Measurements from ENCODE around the gene TGFBR3.

Gene TGFBR3

GRCh38 chr1:91759076-91759475, 126.9 kb downstream of the TGFBR3 start:
- H3K4me1 ChIP-seq (ENCODE audit: low read length): peaks cover 6% of the 10 kb centered on the region
- no peaks in the 10 kb centered on the region for H4K20me1 ChIP-seq (ENCODE audit: insufficient read depth, low read length)
- TF ChIP-seq CTCF (IDR thresholded peaks at IDR 0.05; ENCODE audit: low read depth, low read length) (no peak), EZH2phosphoT487 (IDR thresholded peaks at IDR 0.05; ENCODE audit: low read depth) (no peak)
- H3K36me3 ChIP-seq (replicated peaks; ENCODE audit: low read depth, low read length): no peaks in the 10 kb centered on the region
- H2AFZ ChIP-seq (ENCODE audit: low read depth, low read length): no peak overlapping the region
- no peaks in the 10 kb centered on the region for H3K27me3 ChIP-seq (ENCODE audit: low read depth, low read length)
- no peaks in the 10 kb centered on the region for H3K79me2 ChIP-seq (ENCODE audit: low read length)
- no peak overlapping the region for H3K4me2 ChIP-seq (ENCODE audit: low read length)
- H3K9me3 ChIP-seq (ENCODE audit: insufficient read depth, low read length): no peaks in the 10 kb centered on the region
- H3K27ac ChIP-seq (ENCODE audit: low read length): no peak overlapping the region
- H3K4me3 ChIP-seq (ENCODE audit: low read length): no peak overlapping the region
- H3K9ac ChIP-seq (ENCODE audit: low read length): no peak overlapping the region

GRCh38 chr1:91757763-91758460, 128.0 kb downstream of the TGFBR3 start:
- Histone ChIP-seq H3K9ac (ENCODE audit: low read length) (no peak overlapping the region), H3K27me3 (ENCODE audit: low read depth, low read length) (no peaks in the 10 kb centered on the region), H3K4me1 (ENCODE audit: low read length) (peaks cover 18% of the 10 kb centered on the region), H4K20me1 (ENCODE audit: insufficient read depth, low read length) (no peaks in the 10 kb centered on the region), H3K4me3 (ENCODE audit: low read length) (no peak overlapping the region), H3K27ac (ENCODE audit: low read length) (no peak overlapping the region), H3K36me3 (replicated peaks; ENCODE audit: low read depth, low read length) (no peaks in the 10 kb centered on the region), H3K4me2 (ENCODE audit: low read length) (no peak overlapping the region), H3K79me2 (ENCODE audit: low read length) (no peaks in the 10 kb centered on the region), H2AFZ (ENCODE audit: low read depth, low read length) (no peak overlapping the region), H3K9me3 (ENCODE audit: insufficient read depth, low read length) (no peaks in the 10 kb centered on the region)
- no peak for TF ChIP-seq EZH2phosphoT487 (IDR thresholded peaks at IDR 0.05; ENCODE audit: low read depth)
- no peak for TF ChIP-seq CTCF (IDR thresholded peaks at IDR 0.05; ENCODE audit: low read depth, low read length)

- no peak overlapping the region for H3K4me3 ChIP-seq (ENCODE audit: low read length)
- no peak overlapping the region for H2AFZ ChIP-seq (ENCODE audit: low read depth, low read length)
- peaks cover 39% of the 10 kb centered on the region for H3K4me1 ChIP-seq (ENCODE audit: low read length)
- no peaks in the 10 kb centered on the region for H3K9me3 ChIP-seq (ENCODE audit: insufficient read depth, low read length)
- H3K36me3 ChIP-seq (replicated peaks; ENCODE audit: low read depth, low read length): no peaks in the 10 kb centered on the region
- no peaks in the 10 kb centered on the region for H3K27me3 ChIP-seq (ENCODE audit: low read depth, low read length)
- H3K4me2 ChIP-seq (ENCODE audit: low read length): no peak overlapping the region
- H3K79me2 ChIP-seq (ENCODE audit: low read length): no peaks in the 10 kb centered on the region
- TF ChIP-seq CTCF (IDR thresholded peaks at IDR 0.05; ENCODE audit: low read depth, low read length): no peak
- no peak for TF ChIP-seq EZH2phosphoT487 (IDR thresholded peaks at IDR 0.05; ENCODE audit: low read depth)
- no peak overlapping the region for H3K9ac ChIP-seq (ENCODE audit: low read length)
- H3K27ac ChIP-seq (ENCODE audit: low read length): no peak overlapping the region
- no peaks in the 10 kb centered on the region for H4K20me1 ChIP-seq (ENCODE audit: insufficient read depth, low read length)
These were observed 130.2 kb downstream of the TGFBR3 start for GRCh38 chr1:91755702-91756287.

- no peak for TF ChIP-seq EZH2phosphoT487 (IDR thresholded peaks at IDR 0.05; ENCODE audit: low read depth)
- no peak for TF ChIP-seq CTCF (IDR thresholded peaks at IDR 0.05; ENCODE audit: low read depth, low read length)
- H3K79me2 ChIP-seq (ENCODE audit: low read length): no peaks in the 10 kb centered on the region
These were observed 131.0 kb downstream of the TGFBR3 start for GRCh38 chr1:91754816-91755580.

More at GRCh38 chr1:91754816-91755580, 131.0 kb downstream of the TGFBR3 start:
- no peak overlapping the region for H3K27ac ChIP-seq (ENCODE audit: low read length)
- H3K4me1 ChIP-seq (ENCODE audit: low read length): peaks cover 45% of the 10 kb centered on the region
- no peaks in the 10 kb centered on the region for H4K20me1 ChIP-seq (ENCODE audit: insufficient read depth, low read length)
- no peaks in the 10 kb centered on the region for H3K9me3 ChIP-seq (ENCODE audit: insufficient read depth, low read length)
- H3K4me3 ChIP-seq (ENCODE audit: low read length): no peak overlapping the region
- H3K9ac ChIP-seq (ENCODE audit: low read length): no peak overlapping the region
- no peak overlapping the region for H3K4me2 ChIP-seq (ENCODE audit: low read length)
- H3K36me3 ChIP-seq (replicated peaks; ENCODE audit: low read depth, low read length): no peaks in the 10 kb centered on the region
- H2AFZ ChIP-seq (ENCODE audit: low read depth, low read length): no peak overlapping the region
- no peaks in the 10 kb centered on the region for H3K27me3 ChIP-seq (ENCODE audit: low read depth, low read length)

Measured in OCI-LY3 (cell line).